ENCODE data around the gene RUNX2. TPM values are rescaled to one million over a fixed set of nuclear protein-coding genes. Genes with fewer than 3 reads are reported as not detected.

The RUNX2 gene
- total and polyA plus RNA-seq, 10 of the 15 experiments (the other 5 are each of a cell fraction or from before 2014, with no cell fraction given): 0.01 to 0.77 (median 0.15) TPM; not detected in 3

DNA sequence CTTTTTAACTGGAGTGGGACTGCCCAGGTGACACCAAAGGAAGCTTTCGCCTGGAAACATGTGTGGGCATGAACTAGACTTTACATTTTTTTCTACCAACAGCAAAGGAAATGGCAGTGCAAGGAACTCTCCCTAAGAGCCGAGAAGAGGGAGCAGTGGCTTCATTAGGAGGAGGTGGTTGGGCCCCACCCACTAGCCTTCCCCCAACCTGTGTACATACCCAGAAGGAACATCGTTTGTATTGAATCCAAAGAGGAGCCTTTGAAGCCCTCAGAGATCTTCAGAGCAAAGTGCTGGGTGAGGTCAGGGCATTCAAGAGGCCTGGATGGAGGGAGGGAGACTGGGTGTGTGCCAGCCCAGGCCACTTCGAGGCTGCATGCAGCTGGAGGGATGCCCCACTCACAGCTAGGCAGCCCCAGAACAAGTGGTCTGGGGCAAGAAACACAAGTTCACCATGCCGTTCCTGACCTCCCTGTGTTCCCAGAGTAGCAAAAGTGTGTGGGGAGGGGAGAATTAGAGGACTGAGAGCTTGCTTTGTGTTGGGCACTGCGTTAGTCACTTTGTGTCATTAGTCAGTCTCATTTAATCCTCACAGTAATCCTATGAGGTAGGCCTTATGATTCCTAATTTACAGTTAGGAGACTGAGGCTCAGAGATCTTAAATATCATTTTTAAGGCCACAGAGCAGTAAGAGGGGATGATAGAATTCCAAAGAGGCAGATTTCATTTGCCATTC, 241.2 kb downstream of the RUNX2 start:
- no peaks in the 10 kb centered on the region for H3K36me3 ChIP-seq (ENCODE audit: control insufficient read depth in 2 of 2, insufficient read depth in 2 of 2, low read length in 1 of 2)
- RAD21 ChIA-PET (ENCODE audit: unreplicated experiment): no interaction called here
- CTCF ChIA-PET: no interaction called here
- H3K27me3 ChIP-seq (replicated peaks in 1 of 2; ENCODE audit: control insufficient read depth in 2 of 2, insufficient read depth in 2 of 2, low read length in 1 of 2): no peaks in the 10 kb centered on the region; a peak in 1 of 4 replicates
- FAIRE-seq (no peak), DNase-seq (ENCODE audit: low read depth, low spot score) (no peak), ATAC-seq (no peak)
- SMC1A ChIA-PET (ENCODE audit: uncharacterized antibody, unreplicated experiment): no interaction called here
- H3K4me1 ChIP-seq (ENCODE audit: control insufficient read depth, insufficient read depth, low read length): no peaks in the 10 kb centered on the region
- H3K27ac ChIP-seq (ENCODE audit: control insufficient read depth, insufficient read depth): no peak overlapping the region
- POLR2A ChIA-PET: no interaction called here
- intact Hi-C loops (cut with micrococcal nuclease; ENCODE audit: unreplicated experiment) (no loop called here), in situ Hi-C loops (cut with MboI) (no loop called here)
- no peaks in the 10 kb centered on the region for H3K9me3 ChIP-seq (replicated peaks; ENCODE audit: control insufficient read depth, insufficient read depth, low read length)
- no peak for TF ChIP-seq PAX8 (IDR thresholded peaks at IDR 0.05)
- TF ChIP-seq RAD21 (IDR thresholded peaks at IDR 0.05; ENCODE audit: insufficient read depth, low read depth, low read length): no peak
- no peak for TF ChIP-seq NR2F1 (conservative IDR thresholded peaks at IDR 0.05)
- no peak for TF ChIP-seq RELA (IDR thresholded peaks at IDR 0.05; ENCODE audit: borderline replicate concordance, partially characterized antibody)
- TF ChIP-seq, protein P1, sequence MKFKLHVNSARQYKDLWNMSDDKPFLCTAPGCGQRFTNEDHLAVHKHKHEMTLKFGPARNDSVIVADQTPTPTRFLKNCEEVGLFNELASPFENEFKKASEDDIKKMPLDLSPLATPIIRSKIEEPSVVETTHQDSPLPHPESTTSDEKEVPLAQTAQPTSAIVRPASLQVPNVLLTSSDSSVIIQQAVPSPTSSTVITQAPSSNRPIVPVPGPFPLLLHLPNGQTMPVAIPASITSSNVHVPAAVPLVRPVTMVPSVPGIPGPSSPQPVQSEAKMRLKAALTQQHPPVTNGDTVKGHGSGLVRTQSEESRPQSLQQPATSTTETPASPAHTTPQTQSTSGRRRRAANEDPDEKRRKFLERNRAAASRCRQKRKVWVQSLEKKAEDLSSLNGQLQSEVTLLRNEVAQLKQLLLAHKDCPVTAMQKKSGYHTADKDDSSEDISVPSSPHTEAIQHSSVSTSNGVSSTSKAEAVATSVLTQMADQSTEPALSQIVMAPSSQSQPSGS (IDR thresholded peaks at IDR 0.05; ENCODE audit: low read length): no peak
- no peak overlapping the region for H3K9ac ChIP-seq (ENCODE audit: control insufficient read depth, insufficient read depth, low read length)
- no peaks in the 10 kb centered on the region for H3K79me2 ChIP-seq (ENCODE audit: control insufficient read depth, insufficient read depth, low read length)
- no peak overlapping the region for H2AFZ ChIP-seq (ENCODE audit: control insufficient read depth, low read depth, low read length)
- H3K4me2 ChIP-seq (ENCODE audit: control insufficient read depth, insufficient read depth): no peak overlapping the region
- WGBS (ENCODE audit: insufficient coverage, insufficient replicate concordance, low lambda C conversion rate, missing lambda C conversion rate): 22% methylated on average over 6 of the region's 6 CpGs
- no TSS peak for BruUV-seq (replicated peaks)
- H4K20me1 ChIP-seq (ENCODE audit: control insufficient read depth, insufficient read depth): no peaks in the 10 kb centered on the region; the same call in 1 of the 2 replicates
- H3K4me3 ChIP-seq: no peak overlapping the region
